Measurements from ENCODE around the gene SRGAP1.
"Not testable (repeated sequence)": the region's sequence is repeated elsewhere in the genome, so short reads cannot be mapped to it uniquely, and the experiment has no call there.

SRGAP1 gene

GRCh38 chr12:64105026-64105425, 260.5 kb downstream of the SRGAP1 start:
- TF ChIP-seq, protein P1, sequence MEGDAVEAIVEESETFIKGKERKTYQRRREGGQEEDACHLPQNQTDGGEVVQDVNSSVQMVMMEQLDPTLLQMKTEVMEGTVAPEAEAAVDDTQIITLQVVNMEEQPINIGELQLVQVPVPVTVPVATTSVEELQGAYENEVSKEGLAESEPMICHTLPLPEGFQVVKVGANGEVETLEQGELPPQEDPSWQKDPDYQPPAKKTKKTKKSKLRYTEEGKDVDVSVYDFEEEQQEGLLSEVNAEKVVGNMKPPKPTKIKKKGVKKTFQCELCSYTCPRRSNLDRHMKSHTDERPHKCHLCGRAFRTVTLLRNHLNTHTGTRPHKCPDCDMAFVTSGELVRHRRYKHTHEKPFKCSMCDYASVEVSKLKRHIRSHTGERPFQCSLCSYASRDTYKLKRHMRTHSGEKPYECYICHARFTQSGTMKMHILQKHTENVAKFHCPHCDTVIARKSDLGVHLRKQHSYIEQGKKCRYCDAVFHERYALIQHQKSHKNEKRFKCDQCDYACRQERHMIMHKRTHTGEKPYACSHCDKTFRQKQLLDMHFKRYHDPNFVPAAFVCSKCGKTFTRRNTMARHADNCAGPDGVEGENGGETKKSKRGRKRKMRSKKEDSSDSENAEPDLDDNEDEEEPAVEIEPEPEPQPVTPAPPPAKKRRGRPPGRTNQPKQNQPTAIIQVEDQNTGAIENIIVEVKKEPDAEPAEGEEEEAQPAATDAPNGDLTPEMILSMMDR (IDR thresholded peaks at IDR 0.05; ENCODE audit: extremely low read depth, insufficient read depth, missing control alignments) = no peak
- in situ Hi-C loops (cut with MboI; ENCODE audit: low pct_unique_long_range_greater_than_20kb, low sequenced_read_pairs, unreplicated experiment) = no loop called here
- no peak for DNase-seq (ENCODE audit: low spot score)

GRCh38 chr12:64107776-64108175, 263.3 kb downstream of the SRGAP1 start:
- no peak for DNase-seq (ENCODE audit: low spot score)
- TF ChIP-seq, protein P1 (IDR thresholded peaks at IDR 0.05; ENCODE audit: extremely low read depth, insufficient read depth, missing control alignments) = no peak
- in situ Hi-C loops (cut with MboI; ENCODE audit: low pct_unique_long_range_greater_than_20kb, low sequenced_read_pairs, unreplicated experiment) = no loop called here

DNA sequence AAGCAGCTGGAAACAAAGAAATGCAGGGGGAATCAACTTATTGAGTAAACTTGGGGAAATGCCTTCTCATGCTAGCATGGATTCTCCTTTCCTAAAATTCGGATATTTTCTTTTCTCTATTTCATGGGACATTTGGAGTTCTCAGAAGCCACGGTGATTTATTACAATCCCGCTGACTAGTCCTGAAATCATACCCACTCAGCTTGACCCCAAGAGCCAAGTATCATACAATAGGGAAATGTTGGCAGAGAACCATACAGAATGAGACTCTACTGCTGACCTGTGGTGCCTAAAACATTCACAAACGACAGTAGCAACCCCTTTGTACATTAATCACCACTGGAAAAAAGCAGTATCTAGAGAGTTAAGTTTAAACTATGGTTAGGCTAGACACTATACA, 265.2 kb downstream of the SRGAP1 start:
- TF ChIP-seq, protein P1 (IDR thresholded peaks at IDR 0.05; ENCODE audit: extremely low read depth, insufficient read depth, missing control alignments) = no peak
- no peak for DNase-seq (ENCODE audit: low spot score)
- in situ Hi-C loops (cut with MboI; ENCODE audit: low pct_unique_long_range_greater_than_20kb, low sequenced_read_pairs, unreplicated experiment) = no loop called here

DNA sequence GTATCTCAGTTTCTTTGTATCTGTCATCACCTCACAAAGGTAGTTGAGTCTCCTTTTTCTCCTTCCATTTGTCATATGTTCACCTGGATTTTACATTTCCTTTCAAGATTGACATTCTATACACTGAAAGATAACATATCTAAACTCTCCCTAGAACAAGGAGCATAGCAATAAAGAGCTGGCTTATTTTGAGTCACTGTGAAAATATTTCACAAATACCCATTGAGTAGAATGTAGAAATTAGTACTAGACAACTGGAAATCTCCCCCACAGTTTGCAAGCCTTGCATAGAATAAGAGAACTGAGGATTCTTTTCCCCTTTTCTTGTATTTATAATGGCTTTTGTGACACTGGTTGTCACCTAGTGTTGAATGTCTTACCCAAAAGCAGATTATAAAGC, 266.4 kb downstream of the SRGAP1 start:
- no peak for DNase-seq (ENCODE audit: low spot score)
- in situ Hi-C loops (cut with MboI; ENCODE audit: low pct_unique_long_range_greater_than_20kb, low sequenced_read_pairs, unreplicated experiment) = no loop called here
- TF ChIP-seq, protein P1 (IDR thresholded peaks at IDR 0.05; ENCODE audit: extremely low read depth, insufficient read depth, missing control alignments) = no peak

DNA sequence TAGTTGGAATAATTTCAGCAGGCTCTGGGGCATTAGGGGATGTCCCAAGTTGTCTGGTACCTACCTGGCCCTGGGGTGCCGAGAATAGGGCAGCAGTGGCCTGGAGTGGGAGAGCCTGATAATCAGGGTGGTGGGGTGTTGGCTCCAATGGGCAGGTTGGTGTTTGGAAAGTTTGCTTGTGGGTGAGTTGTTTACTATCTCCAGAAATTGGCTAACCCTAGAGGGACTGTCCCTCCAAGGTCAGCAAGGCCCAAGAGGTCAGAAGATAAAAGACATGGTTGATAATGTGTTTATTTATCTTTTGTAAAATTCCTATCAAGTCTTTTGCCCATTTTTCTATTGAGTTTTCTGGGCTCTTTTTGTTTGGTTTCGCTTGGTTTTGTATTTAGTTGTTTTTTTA, 272.5 kb downstream of the SRGAP1 start:
- TF ChIP-seq, protein P1 (IDR thresholded peaks at IDR 0.05; ENCODE audit: extremely low read depth, insufficient read depth, missing control alignments) = no peak
- in situ Hi-C loops (cut with MboI; ENCODE audit: low pct_unique_long_range_greater_than_20kb, low sequenced_read_pairs, unreplicated experiment) = no loop called here
- no peak for DNase-seq (ENCODE audit: low spot score)

GRCh38 chr12:64120568-64120967, 276.1 kb downstream of the SRGAP1 start:
- in situ Hi-C loops (cut with MboI; ENCODE audit: low pct_unique_long_range_greater_than_20kb, low sequenced_read_pairs, unreplicated experiment) = no loop called here
- DNase-seq (ENCODE audit: low spot score) = no peak
- TF ChIP-seq, protein P1 (IDR thresholded peaks at IDR 0.05; ENCODE audit: extremely low read depth, insufficient read depth, missing control alignments) = no peak

GRCh38 chr12:64121086-64121485, 276.6 kb downstream of the SRGAP1 start:
- DNase-seq (ENCODE audit: low spot score); in situ Hi-C loops (cut with MboI; ENCODE audit: low pct_unique_long_range_greater_than_20kb, low sequenced_read_pairs, unreplicated experiment): not testable (repeated sequence)

Data from GM13977 (cell line).